Amniotic epithelial cell (primary cell): ENCODE data around the gene POT1.
A peak's percentile ranks its signal among the peaks of the same experiment; 100 is the strongest.

Source experiments
- DNase-seq: peaks from one replicate; pipeline ENCODE4 v3.0.0-alpha.2; 2010; ENCODE audit warnings: low read depth

The POT1 gene

DNA sequence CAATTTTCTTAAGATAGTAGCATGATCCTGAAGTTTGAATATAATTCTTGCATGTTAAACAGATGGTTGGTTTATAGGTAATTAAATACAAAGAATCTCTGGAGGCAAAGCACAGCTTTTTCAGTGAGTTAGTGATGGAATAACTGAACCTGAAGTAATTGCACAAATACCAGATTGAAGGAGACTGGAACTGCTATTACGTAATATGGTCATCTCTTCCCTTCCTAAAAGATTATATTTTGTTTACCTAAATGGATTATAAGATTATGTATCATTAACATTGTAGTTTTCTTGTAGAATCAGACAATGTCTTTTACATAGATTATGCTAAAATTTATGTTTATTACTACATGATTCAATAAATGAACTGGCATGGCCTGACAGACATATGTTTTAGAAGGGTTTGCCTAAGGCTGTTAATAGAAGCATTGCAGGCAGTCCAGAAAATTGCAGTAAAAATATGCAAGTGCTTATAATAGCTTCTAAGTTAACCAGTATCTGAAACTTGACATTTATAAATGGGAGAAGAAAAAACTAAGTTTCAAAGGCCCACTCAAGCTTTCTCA lies 128.2 kb downstream of the POT1 start:
- no peak for DNase-seq

DNA sequence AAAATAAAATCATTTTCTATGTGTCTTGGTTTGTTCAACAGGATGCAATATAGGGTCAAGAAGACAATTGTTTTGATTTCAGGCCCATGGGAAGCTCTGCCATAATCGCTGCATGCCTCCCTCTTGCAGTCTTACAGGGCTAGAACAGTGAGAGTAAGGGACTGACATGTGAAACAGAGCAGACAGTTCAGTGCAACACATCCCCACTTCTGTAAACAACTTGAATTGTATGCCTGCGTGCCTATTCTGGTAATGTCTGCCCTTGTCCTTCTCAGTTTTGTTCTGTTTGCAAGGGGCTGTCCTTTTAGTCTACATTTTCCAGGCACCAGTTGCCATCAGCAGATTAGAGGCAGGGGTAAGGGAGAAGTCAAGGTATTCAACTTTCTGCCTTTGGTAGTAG lies 129.2 kb downstream of the POT1 start:
- DNase-seq: no peak

DNA sequence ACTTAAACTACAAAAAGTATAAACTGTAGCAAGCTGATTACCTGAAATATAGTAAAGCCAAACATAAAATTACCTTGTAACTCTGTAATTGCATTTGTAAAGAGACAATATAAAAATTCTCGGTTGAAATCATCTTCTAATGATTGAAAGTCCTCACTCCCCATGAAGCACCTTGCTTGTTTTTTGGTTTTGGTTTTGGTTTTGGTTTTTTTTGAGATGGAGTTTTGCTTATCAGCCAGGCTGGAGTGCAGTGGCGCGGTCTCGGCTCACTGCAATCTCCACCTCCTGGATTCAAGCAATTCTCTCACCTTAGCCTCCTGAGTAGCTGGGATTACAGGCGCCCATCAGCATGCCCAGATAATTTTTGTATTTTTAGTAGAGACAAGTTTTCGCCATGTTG lies 130.2 kb downstream of the POT1 start:
- no peak for DNase-seq

DNA sequence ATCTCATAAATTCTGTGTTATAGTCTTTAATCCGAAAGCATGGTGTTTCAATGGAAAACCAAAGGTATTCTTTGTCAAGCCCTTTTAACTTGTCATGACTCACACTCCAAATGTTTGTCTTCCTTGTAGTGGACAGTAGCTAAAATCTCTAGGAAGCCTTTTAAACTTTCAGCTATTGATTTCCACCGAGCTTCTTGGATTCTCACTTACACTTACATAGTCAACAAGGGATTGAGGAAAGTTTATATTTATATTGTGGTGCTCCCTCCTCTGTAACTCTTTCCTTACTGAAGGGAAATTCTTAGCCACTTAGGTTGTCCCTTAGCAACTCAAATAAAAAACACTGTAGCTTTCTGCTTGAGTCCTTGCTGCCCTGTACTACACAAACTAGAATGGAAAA lies 132.9 kb downstream of the POT1 start:
- DNase-seq: no peak

DNA sequence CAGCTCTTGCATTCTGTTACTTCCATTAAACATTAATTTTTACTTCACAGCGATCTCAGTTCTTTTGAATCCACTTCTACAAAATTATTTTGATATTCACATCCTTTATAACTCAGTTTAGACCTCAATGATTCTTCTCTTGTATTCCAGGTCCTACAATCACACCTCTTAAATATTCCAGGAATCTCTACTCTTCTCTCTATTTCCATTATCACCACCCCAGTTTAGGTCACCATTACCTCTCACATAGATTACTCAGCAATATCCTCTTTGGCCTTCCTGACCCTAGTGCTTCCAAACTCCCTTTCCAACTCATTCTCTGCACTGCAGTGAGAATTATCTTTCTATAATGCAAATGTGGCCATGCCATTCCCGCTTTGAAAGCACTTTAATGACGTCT lies 136.9 kb downstream of the POT1 start:
- no peak for DNase-seq

DNA sequence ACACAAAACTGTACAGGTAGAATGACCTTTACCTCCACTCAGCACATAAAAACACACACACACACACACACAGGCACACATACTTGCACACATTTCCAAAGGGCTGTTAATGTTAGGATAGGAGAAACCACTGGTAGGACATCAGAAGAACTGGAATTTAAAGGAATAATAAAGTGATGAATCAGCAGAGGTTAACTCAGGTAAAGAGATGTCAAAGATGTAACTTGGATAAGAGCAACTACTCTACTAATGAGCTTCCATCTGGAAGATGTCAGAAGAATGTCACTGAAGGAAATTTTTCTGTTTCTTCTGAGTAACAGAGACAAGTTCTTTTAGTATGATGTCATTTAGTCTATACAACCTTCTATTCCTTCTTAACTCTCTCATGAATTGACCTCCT lies 137.6 kb downstream of the POT1 start:
- DNase-seq: no peak

DNA sequence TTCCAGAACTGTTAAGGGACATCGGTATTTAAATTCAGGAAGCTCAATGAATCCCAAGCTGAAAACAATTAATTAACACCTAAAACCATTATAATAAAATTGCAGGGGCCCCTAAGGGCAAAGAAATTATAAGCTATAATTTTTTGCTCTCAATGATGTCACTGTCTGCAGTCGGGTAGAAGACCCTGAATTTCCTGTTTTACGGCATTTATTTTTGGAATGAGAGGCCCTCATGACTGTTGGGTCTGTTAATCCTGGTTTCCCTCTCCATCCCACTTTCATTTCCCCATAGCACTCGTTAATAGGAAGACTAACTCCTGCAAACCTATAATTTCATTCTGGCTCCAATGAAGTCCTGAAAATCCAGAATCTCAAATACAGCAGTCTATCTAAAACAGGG lies 138.2 kb downstream of the POT1 start:
- no peak for DNase-seq

DNA sequence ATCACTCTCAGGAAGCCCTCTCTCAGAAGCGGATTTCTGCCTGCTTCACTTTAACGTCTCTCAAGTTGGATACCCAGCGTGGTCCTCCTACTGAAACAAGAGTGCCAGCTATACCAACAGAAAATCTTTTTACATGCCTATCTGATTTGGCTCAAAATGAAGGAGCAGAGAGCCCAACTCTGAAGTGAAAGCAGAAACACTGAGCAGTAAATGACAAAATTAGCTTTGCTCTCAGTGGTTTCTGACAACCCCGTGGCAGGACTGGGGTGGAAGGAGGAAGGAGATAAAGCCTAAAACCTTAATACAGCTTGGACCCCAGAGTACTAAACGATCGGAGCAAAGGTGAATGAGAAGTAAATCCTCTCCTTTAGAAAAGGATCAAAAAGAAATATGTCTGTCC lies 139.0 kb downstream of the POT1 start:
- no peak for DNase-seq

DNA sequence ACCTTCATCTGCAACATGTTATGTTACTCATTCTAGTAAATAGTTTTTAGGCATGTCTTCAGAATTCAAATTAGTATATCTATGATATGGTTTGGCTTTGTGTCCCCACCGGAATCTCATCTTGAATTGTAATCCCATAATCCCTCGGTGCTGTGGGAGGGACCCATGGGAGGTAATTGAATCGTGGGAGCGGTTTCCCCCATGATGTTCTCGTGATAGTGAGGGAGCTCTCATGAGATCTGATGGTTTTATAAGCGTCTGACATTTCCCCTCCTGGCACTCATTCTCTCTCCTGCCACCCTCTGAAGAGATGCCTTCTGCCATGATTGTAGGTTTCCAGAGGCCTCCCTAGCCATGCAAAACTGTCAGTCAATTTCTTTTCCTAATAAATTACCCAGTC lies 143.6 kb downstream of the POT1 start:
- no peak for DNase-seq

DNA sequence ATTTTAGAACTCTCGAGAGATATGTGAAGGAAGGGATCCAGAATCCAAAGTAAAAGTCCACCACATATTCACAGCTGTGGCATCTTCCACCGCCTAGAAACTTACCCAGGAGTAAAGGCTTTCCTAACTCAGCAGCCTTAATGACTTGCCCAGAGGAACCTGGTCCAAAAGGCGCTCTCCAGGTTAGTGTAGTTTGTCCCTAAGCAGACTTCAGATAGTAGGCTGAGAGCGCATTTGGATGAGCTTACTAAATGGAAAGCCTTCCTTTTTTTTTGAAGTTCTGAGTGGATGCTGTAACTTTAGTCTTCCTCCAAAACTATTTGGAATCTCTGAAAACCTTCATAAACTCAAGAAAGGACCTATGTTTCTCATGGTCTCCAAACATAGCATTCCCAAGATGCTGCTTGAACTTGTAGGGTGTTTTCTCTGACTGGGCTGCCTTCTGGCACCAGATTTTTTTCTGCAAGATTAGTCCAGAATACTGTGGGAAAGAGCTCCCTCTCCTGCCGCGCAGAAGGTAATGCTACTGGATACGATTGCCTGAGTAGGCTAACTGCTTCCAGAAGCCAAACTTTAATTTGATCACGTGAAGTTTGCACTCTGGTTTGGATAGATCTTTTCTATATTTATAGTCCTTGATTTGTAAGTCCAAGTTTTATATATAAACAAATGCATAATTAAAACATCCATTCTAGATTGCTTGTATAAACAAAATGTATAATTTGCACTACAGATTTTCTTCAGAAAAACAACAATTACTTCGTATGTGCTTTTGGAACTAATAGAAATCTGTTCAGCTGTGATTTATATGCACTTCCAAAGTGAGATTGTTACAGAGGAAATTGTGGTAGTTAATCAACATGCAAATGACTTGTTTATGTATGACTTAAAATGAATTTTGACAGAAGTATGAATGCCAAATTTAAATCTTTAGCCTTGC lies 144.5 kb downstream of the POT1 start:
- peak; percentile 55 for DNase-seq

DNA sequence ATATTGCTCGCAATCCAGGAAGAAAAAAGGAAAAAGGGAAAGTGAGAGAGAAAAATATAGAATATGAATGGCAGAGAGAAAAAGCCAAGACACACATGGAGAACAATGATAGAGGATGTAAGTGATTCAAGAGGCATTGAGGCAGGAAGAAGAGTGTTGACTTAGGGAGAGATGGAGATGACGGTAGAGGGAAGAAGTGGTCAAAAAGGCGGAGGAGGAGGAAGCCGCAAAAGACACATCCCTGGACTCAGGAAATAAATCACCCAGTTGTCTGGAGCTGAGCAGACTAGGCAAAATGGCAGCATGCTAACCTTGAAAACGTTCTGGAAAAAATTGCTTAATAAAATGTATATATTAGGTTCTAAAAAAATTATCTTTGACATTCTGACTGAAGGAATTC lies 146.4 kb downstream of the POT1 start:
- DNase-seq: no peak

DNA sequence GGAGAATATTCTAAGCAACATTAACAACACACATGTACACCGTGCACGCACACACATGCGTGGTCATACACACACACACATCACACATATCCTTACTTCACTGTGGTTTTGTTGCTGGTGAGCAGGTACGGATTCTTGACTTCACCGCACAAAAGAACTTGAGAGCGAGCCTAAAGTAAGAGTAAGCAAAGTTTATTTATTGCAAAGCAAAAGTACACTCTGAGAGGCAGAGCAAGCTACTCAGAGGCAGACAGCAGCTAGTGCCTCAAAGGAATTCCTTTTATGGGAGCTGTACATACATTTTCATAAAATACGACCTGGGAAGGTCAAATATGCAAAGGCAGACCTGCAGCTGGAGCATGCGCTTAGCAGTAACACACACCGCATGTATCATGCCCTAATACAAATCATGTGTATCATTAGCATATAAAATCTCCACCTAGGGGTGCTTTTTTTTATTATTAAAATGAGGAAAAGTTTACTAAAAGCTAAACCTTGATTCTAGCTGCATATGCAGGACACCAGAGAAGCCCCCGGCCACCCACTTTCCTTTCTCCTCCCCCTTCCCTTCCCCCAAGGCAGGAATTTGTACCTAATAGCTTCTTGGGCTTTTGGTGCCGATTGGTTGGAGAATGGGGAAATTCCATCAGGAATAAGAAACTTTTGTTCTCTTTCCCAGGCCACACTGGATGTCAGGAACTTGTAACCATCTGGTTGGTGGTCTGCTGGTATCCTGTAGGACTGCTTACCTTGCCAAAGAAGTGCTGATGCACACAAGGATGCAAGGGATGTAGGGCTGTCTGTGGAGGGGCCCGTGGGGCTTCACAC lies 147.5 kb downstream of the POT1 start:
- DNase-seq: peak; percentile 17

DNA sequence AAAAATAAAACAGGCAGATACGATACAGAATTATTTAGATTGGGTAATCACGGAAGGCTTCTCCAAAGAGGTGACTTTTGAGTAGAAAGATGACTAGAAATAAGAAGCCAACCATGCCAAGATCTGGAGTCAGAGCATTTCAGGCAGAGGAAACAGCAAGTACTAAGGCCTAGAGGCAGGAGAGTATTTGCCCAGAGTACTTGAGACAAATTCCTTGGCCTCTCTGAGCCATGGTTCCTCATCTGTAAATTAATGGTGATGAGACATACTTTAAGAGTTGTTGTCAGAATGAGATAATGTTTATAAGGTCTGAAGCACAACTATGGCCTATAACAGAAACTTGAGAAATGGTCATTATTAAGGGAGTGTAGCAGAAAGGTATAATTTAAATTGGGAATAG lies 148.2 kb downstream of the POT1 start:
- DNase-seq: no peak

DNA sequence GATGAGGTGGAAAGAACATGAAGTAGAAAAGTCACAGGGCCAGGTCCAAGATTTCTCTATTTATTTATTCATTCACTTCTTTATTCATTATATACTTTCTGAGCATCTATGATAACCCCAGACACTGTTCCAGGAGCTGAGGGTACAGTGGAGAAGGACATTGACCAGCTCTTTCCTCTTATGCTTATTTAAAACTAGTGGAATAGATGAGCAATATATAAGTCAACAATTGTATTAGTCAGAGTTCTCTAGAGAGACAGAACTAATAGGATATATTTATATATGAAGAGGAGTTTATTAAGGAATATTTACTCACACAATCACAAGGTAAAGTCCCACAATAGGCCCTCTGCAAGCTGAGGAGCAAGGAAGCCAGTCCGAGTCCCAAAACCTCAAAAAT lies 149.0 kb downstream of the POT1 start:
- no peak for DNase-seq

DNA sequence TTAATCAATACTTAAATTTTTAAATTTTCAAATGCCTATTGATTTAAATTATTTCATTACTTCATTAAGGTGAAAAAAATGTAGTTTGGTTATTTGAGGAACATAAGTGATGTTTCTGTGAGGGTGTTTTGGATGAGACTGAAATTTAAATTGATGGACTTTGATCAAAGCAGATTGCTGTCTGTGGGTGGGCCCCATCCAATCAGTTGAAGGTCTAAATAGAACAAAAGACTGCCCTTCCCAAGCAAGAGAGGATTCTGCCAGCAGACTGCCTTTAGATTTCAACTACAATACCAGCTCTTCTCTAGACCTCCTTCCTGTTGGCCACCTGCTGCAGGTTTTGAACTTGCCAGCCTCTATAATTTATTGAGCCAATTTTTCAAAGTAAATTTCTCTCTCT lies 149.6 kb downstream of the POT1 start:
- no peak for DNase-seq

DNA sequence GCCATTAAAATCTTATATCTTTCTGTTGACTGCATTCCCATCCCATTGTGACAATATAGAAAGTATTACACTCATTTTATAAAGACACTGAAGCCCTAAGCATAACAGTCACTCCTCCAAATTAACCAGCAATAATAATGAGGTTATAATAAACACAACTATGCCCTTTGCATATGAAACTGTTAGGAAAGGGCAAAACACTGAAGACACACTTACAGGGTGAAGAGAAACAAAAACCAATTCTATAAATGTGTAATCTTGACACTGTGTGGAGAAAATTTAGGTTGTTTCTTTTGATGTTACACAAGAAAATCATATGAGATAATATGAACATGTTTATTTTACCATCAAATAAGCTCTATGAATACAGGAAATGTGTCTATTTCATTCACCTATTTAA lies 150.0 kb downstream of the POT1 start:
- no peak for DNase-seq

DNA sequence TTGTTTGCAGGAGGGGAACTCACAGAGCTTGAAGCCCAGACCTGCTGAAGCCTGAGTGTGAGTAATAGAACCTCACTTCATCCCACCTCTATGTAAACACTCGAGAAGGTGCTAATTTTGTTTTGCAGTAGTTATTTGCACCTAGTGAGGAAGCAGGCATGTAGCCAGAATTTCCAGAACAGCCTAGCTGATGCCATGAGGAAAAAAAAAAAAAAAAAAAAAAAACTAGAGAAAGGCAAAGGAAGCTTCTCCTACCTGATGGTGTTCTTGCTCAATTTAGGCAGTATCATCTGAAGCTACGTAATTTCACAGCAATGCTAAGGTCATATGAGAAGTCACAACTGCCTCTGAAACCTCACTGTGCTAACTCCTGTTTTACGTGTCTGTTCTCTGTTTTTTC lies 150.4 kb downstream of the POT1 start:
- DNase-seq: no peak

DNA sequence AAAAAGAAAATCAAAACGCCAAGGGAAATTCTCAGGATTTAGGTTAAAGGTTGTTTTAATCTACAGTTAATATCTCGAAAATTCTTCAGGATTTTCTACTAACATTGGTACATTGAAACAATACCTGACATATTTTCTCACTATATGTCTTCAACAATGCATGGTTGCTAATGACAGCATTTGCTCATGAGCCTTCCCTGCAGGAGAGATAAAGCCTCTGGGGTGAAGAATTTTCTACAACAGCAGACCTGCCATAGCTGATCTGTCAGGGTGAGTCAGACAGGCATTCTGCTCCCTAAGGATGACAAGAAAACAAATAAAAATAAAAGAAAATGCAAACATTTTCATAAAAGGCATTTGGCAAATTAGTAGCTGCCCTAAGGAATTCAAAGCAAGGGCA lies 152.4 kb downstream of the POT1 start:
- DNase-seq: no peak

DNA sequence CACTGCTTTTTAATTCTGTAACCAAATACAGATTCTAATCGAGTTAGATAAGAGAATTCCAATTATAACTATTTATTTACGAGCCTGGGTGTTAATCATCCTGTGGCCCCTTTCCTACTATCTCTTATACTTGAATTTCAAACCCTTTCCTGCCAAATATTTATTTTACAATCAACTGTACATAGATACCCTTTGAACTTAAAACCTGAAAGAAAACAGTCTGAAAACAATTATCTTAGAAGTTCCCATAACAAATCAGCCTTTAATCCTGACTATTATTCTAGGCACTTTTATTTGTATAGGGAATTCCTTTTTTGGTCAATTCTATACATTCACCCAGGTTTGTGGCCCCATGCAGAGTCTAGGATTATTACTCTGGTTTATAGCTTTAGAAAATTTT lies 153.5 kb downstream of the POT1 start:
- DNase-seq: no peak

DNA sequence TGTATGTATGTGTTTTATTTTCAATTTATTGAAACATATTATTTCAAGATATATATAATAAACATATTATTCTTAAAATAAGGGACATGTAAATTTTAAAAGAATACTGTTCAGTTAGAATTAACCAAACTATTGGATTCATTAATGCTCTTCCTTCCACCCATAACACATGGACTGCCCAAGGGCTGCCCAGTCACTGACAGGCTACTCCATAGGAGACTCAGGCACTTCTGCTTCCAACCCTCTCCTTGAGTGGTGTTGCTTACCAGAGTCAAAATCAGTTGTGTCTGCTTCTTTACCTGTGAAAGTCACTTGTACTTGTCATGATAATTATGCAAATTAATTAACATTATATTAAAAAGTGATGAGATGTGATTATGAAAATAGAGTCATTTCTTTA lies 154.2 kb downstream of the POT1 start:
- no peak for DNase-seq

DNA sequence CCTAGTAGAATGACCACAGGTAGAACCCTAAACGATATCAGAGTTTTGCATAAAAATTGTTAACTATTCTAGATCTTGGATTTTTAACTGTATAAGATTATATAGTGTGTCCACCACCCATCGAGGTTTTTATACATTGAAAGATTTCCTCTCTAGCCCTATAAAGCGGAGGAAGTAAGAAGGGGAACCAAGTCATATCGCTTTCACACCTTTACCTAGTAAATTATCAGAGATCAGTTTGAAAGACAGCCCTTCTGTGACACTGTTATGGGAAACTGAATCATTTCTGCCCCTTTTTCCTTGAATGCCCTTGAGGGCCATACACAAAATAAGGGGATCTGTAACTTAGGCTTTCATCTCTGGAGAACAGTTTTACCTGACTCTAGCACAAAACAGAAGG lies 155.7 kb downstream of the POT1 start:
- no peak for DNase-seq

DNA sequence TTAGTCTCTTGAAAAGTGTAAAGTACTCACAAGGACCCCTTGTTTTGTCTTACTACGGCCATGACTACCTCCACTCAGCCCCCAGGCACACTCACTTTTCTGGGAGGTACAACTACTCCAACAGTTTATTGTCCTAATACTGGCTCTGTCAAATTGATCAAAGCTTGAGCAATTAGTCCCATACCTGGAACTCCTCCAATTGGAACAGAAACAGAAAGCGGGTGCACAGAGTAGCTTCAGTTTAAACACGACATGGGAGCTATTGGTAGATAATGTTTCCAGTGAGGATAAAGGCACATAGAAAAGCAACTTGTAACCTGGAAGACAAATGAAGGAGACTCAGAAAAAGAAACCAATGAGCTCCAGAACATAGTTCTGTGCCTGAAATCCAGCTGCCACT lies 156.3 kb downstream of the POT1 start:
- DNase-seq: no peak
